Heart left ventricle (tissue), 13 donors: ENCODE results near the gene DIDO1.

Experiments
- POLR2A ChIP-seq, 2 donors: fragments of 450-650 bp; IDR thresholded peaks; one replicate each; pipeline ENCODE4 v1.6.1; 2017; ENCODE audit warnings: antibody characterized with exemption in 2 of 2, mild to moderate bottlenecking in 2 of 2, moderate library complexity in 2 of 2
- TF ChIP-seq, protein P1 (sequence below), 12 donors: fragments of 200-600 bp; sonication (generic) in 4 of 12; IDR thresholded peaks; one replicate each; pipeline versions ENCODE4 v1.5.0 to v1.8.0; 2018 to 2022; ENCODE audit warnings: antibody characterized with exemption in 12 of 12, mild to moderate bottlenecking in 5 of 12
- donor health status: ischemic (EF 13 %, LVEDD 7.1; RV severe dilation, severe dysfunction).
- donor health status: DM: no; HTN: yes; CAD: no.
- donor health status: DM: no; HTN: no; CAD: no.
- donor health status: ischemic (EF 25% LVEDD 6.9; RV normal size, moderate dysfunction).
- donor health status: ischemic (EF 25% LVEDD 5.7; RV mildly dilated, moderate dysfunction).
- donor health status: ischemic (EF 35%, LVEDD 5.7; RV mildly dilated, moderate dysfunction).
- donor health status: nonischemic (EF 11% LVEDD 7.7; RV severe dilation, severe dysfunction).
- donor health status: DM: yes; HTN: yes; CAD: no.
- donor health status: PGD.
- donor health status: ischemic (EF 29% LVEDD 5.4; RV normal size, mild dysfunction).
- donor health status: nonischemic (EF 23%, LVEDD 6.1; RV moderate dilation, normal function).

DNA sequence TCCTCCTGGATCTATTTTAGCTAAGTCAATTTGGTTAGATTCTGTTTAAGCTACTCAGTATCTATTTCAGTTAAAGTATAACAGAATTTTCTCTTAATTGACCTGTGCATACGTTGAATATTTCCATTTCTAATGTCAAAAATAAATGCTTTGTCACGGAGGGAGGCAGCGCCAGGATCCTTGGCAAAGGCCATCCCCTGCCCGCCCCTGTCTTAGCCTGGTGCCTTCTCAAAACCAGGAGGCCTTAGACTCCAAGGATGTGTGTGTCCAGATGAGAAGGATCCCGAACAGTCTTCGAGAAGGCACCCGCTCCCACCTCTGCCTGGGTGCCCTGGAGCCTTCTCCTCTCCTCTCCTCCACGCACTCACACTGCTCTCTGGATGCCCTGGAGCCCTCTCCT, 87.0 kb downstream of the DIDO1 start:
- TF ChIP-seq, protein P1, sequence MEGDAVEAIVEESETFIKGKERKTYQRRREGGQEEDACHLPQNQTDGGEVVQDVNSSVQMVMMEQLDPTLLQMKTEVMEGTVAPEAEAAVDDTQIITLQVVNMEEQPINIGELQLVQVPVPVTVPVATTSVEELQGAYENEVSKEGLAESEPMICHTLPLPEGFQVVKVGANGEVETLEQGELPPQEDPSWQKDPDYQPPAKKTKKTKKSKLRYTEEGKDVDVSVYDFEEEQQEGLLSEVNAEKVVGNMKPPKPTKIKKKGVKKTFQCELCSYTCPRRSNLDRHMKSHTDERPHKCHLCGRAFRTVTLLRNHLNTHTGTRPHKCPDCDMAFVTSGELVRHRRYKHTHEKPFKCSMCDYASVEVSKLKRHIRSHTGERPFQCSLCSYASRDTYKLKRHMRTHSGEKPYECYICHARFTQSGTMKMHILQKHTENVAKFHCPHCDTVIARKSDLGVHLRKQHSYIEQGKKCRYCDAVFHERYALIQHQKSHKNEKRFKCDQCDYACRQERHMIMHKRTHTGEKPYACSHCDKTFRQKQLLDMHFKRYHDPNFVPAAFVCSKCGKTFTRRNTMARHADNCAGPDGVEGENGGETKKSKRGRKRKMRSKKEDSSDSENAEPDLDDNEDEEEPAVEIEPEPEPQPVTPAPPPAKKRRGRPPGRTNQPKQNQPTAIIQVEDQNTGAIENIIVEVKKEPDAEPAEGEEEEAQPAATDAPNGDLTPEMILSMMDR (IDR thresholded peaks at IDR 0.05) = no peak
- no peak for TF ChIP-seq POLR2A (IDR thresholded peaks at IDR 0.05)
